OCI-LY3 (cell line): ENCODE measurements around the gene COL26A1.

Source experiments
- CTCF ChIP-seq: fragments of 200-600, 300-600 bp; sonication (generic); IDR thresholded peaks from 2 replicates; pipeline ENCODE4 v1.5.1; 2014; ENCODE audit warnings: antibody characterized with exemption, low read length, low read depth
- EZH2phosphoT487 ChIP-seq: fragments of 200-600 bp; shearing (Covaris generic); IDR thresholded peaks from 2 replicates; pipeline ENCODE4 v1.6.1; 2018; ENCODE audit warnings: antibody characterized with exemption, mixed run types, low read depth

- no peak for TF ChIP-seq CTCF
- TF ChIP-seq EZH2phosphoT487: no peak
These were observed 215.9 kb downstream of the COL26A1 start for GRCh38 chr7:101578552-101578951.
